ENCODE measurements around the gene ALDOA. TPM values are rescaled to one million over a fixed set of nuclear protein-coding genes. Genes with fewer than 3 reads are reported as not detected.

ALDOA gene
- total RNA-seq, 1 donor: 792 TPM

DNA sequence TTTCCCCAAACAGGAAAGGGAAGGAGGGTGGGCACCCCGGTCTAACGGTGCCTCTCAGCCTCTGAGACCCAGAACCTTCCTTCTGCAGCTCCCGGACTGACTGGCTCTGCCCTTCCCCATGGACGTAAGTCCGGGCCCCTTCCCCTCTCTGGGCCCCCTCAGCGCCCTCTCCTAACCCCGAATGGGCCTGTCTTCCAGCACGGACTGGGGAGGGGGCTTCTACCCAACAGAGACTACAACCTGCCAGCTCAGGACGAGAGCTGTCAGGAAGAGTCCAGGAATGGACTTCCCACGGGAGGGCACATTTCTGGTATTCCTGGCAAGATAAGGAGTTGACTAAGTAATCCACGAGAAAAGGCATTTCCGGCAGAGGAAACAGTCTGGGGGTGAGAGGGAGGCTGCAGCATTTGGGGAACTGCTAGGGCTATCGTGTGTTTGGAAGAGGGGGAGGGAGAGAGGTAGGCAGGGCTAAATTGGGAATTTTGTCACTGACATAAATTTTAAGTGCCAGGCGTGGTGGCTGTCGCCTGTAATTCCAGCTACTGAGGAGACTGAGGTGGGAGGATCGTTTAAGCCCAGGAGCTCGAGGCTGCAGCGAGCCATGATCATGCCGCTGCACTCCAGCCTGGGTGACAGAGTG lies 12.1 kb upstream of the ALDOA start:
- DNase-seq (ENCODE audit: low read depth): peak; percentile 76
- TF ChIP-seq, protein P1, sequence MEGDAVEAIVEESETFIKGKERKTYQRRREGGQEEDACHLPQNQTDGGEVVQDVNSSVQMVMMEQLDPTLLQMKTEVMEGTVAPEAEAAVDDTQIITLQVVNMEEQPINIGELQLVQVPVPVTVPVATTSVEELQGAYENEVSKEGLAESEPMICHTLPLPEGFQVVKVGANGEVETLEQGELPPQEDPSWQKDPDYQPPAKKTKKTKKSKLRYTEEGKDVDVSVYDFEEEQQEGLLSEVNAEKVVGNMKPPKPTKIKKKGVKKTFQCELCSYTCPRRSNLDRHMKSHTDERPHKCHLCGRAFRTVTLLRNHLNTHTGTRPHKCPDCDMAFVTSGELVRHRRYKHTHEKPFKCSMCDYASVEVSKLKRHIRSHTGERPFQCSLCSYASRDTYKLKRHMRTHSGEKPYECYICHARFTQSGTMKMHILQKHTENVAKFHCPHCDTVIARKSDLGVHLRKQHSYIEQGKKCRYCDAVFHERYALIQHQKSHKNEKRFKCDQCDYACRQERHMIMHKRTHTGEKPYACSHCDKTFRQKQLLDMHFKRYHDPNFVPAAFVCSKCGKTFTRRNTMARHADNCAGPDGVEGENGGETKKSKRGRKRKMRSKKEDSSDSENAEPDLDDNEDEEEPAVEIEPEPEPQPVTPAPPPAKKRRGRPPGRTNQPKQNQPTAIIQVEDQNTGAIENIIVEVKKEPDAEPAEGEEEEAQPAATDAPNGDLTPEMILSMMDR (IDR thresholded peaks at IDR 0.05; ENCODE audit: insufficient read depth, low read length): no peak
- H3K4me3 ChIP-seq (ENCODE audit: low read depth, low read length): peak overlapping the region; percentile 88

DNA sequence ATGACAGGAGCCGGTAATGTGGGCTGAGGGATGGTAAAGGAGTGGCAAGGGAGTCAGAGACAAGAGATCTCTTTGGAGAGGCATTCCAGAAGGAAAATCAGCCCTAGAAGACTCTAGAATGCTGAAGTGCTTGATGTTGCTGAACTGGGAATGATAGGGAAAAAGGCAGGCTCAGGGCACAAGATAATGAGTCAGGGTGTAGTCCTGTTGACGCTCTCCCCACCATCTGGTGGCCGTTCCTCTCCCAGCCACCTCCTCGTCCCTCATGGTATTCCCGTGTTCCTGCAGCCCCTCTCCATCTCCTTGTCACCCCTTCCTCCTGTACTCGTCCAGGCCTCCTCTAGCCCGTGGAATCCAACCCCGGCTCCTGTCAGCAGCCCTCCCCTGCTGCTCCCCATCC lies 11.1 kb upstream of the ALDOA start:
- DNase-seq (ENCODE audit: low read depth): no peak
- H3K4me3 ChIP-seq (ENCODE audit: low read depth, low read length): peak overlapping the region; percentile 1
- TF ChIP-seq, protein P1 (IDR thresholded peaks at IDR 0.05; ENCODE audit: insufficient read depth, low read length): no peak

DNA sequence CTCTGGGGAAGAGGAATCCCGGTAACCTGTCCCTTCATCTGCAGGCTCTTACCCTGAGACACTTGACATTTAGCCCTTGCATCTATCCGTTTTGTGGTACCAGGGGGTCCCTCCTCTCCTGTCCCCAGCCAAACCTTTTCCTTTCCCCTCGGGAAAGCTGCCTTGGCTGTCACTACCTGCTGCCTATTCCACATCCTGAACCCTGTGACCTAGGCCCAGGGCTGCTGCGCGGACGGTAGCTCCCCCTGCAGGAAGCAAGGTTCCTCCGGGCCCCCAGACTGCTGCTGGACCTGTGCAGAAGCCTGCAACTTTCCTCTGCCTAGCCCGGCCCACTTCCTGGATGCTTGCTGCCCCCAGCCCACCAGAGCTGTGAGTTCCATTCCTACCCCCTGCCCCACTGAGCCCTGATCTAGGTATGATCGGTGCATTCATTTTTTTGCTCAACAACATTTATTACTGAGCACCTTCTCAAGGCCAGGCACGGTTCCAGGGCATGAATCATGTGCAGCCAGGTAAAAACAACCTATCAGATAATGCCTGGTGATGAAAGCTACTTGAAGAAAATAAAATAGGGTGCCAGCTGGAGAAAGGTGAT lies 10.5 kb upstream of the ALDOA start:
- DNase-seq (ENCODE audit: low read depth): no peak
- TF ChIP-seq, protein P1 (IDR thresholded peaks at IDR 0.05; ENCODE audit: insufficient read depth, low read length): peak; percentile 53
- no peak overlapping the region for H3K4me3 ChIP-seq (ENCODE audit: low read depth, low read length)

DNA sequence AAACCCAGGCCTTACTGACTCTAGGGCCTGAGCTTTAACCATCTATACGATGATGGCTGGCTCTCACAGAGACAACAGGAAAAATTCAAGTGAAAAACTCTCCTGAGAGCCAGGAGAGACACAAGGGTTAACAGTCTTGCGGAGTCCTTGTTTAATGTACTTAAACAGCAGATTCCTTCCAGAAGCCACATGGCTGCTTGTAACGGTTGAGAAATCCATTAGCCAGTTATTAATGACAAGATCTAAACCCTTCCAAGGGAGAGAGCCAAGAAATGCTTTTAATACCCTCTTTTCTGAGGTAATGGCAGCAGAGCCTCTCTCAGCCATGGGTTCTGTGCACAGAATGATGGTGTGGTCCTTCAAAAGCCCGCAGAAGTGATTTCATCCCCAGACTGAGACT lies 5.2 kb upstream of the ALDOA start:
- no peak overlapping the region for H3K4me3 ChIP-seq (ENCODE audit: low read depth, low read length)
- no peak for DNase-seq (ENCODE audit: low read depth)
- TF ChIP-seq, protein P1 (IDR thresholded peaks at IDR 0.05; ENCODE audit: insufficient read depth, low read length): no peak

DNA sequence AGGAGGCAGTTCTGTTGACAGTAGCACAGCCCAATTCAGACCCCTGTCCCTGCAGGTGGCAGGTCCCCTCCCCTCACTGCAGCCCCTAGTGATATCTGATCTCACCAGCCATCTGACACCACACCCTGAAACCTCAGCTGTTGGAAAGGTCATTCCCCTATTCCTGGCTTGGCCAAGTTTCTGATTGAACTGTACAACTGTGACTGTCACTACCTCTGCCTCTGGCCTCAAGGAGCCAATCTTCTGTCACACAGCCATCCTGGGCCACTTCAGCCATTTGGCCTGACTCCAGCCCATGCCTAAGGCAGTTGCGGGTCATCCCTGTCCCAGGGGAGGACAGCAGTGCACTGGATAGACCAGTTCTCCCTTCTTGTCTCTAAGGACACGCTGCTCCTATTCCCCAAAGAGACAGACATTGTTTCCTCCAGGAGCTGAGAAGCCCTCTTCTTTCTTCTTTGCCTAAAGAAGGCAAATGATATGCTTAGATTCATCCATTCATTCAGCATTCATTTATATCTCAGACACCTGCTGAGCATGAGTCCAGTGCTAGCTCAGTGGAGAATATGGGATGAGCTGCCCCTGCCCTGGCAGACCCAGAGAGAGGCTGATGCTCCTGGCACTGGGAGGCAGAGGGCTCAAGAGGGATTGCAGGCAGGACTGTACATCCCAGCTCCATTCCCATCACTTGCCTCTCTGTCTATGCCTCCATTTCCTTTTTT lies 4.6 kb upstream of the ALDOA start:
- TF ChIP-seq, protein P1 (IDR thresholded peaks at IDR 0.05; ENCODE audit: insufficient read depth, low read length): no peak
- DNase-seq (ENCODE audit: low read depth): no peak

DNA sequence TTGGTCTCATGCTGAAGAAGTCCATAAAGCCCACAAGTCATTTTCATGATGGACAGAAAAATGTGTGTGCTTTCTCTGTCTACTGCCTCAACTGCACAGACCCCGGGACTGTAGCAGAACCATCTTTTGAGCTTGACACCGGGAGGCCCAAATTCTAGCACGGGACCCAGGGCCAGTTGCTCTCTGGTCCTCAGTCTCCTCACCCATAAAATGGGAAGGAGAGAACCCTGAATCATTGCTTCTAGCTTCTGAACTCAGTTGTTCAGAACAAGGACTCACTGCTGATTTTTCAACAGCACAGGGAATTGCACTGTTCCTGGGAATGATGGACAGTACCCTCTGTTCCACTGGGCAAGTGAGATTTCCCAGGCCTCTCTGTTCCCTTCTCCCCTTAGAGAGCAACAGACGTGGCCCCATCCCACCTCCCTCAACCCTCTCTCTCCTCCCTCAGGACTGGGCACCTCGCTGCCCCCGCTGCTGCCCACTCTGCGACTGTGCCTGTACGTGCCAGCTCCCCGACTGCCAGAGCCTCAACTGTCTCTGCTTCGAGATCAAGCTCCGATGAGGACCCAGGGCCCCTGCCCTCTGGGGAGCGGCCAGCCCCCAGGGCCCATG lies 2.2 kb upstream of the ALDOA start:
- DNase-seq (ENCODE audit: low read depth): no peak
- TF ChIP-seq, protein P1 (IDR thresholded peaks at IDR 0.05; ENCODE audit: insufficient read depth, low read length): no peak
- peak overlapping the region; percentile 77 for H3K4me3 ChIP-seq (ENCODE audit: low read depth, low read length)

More for the DNA sequence above, 4.6 kb upstream of the ALDOA start:
- H3K4me3 ChIP-seq (ENCODE audit: low read depth, low read length): no peak overlapping the region
